NCI-H345 treated with DMSO at 0.1 percent for 48 hours (cell line): ENCODE data around the gene CDC20B.
A peak's percentile ranks its signal among the peaks of the same experiment; 100 is the strongest.

Source experiments
- DNase-seq: peaks from one replicate; lab custom pipeline; 2025; ENCODE audit not compliant: unreplicated experiment; lab: John Stamatoyannopoulos, UW

CDC20B gene, protein sequence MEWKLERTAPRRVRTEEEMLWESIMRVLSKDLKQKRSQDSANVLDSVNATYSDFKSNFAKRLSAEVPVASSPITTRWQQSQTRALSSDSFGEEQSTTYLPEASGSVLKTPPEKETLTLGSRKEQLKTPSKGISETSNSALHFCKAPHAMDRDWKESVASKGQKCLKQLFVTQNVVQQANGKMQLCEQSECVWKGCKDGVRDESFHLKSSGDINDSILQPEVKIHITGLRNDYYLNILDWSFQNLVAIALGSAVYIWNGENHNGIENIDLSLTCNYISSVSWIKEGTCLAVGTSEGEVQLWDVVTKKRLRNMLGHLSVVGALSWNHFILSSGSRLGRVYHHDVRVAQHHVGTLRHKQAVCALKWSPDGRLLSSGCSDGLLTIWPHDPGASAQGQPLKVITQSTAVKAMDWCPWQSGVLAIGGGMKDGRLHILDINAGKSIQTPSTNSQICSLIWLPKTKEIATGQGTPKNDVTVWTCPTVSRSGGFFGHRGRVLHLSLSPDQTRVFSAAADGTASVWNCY

DNA sequence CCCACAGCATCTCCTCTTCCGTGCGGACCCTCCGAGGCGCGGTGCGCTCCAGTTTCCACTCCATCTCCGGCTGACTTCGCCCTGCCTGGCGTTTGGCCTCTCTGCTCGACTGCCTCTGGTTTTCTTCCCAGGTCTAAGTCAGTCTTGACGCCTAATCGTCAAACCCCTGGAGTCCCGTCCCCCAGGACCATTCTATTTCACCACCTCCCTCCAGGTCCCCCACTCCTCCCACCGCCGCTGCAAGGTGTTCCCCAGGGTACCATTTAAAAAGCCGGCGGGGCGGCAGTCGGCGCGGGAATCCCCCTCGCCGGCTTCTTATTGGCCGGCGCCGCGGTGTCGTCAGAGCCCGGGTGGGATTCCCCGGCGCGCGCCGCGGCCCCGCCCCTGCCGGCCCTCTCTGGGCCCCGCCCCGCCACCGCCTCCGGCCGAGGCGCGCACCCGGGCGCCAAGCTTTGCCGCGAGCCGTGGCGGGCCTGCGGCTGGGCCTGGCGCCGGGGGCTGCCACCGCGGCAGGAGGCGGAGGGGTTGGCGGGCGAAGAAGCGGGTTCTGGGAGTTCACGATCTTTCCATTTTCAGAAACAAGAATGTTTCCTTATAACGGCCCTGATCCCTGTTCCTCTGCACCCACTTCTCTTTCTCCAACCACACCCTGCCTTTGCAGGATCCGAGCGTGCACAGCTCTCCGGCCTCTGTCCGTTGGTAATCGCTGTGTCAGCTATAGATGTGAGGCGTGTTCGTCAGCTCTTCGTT, at the start of gene CDC20B:
Gene CDC20B, minus strand, starts transcription at position 241 of the 750 bp plus-strand sequence. Its CDS starts 177 bp downstream, at position 64.
- DNase-seq: peak; percentile 66

DNA sequence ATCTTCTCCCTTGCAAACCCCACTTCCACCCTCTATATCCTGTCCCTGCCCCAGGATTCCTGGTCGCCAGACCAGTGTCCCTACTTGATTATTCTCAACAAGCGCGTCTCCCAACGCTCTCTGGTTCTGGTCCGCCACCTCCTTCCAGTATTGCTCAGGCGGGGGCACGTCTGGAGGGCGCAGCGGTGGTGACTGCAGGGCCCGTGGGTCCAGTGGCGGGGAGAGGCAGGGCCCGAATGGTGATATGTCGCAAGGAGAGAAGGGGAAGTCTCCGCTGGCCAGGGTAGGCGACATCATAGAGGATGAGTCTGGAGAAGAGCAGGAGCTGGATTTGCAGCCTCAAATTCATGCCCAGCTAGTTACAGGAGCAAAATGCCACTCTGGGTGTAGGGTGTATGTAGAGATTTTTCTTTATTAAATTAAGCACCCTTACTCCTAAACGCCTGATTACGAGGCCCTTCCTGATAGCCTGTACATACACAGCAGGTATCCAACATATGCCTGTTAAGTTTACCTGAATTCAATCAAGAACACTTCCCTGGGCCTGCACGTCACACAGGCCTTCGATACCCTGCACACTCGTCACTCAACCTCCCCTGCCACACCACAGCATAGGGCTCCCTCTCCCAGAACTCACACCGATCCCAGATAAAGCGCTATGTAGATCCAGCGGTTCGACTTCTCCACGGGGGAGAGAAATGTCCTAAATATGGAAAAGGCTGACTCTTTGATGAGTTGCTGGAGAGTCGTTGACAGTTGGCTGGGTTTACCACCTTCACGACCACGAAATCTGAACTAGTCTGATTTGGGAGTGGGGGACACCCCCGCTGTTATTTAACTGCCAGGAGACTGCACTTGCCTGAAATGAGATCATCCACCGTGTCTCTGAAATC, 49.4 kb upstream of the CDC20B start:
- DNase-seq: no peak

DNA sequence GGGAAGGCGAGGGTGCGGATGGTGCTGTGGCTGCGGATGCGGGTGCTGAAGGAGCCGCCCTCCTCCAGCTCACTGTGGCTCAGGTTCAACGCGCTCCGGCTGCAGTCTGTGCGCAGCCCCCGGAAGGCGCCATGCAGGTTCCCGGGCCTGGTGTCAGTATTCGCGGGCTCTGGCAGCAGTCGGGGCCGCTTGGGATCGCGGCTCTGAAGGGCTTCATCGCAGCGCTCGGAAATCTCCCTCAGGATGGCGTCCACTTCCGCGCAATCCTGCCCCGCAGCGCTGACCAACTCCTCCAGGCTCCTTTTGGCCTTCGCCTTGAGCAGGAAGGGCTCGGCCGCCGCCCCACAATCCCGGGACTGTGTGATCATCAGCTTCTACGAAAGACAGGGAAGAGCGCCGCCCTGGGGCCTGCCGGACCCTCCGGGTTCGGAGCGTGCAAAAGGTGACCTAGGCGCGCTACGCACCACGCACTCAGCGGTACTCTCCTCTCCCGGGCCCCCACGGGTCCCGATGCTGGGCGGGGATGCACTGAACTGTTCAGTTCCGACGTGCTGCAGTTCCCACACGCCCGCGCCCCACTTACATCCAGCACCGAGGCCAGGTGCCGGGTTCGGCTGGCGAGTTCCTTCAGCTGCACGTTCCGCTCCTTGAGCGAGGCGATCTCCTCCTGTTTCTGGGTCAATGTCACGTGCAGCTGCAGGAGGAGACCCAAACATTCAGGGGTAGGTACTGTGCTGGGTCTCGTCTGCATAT, 47.6 kb upstream of the CDC20B start:
- no peak for DNase-seq

DNA sequence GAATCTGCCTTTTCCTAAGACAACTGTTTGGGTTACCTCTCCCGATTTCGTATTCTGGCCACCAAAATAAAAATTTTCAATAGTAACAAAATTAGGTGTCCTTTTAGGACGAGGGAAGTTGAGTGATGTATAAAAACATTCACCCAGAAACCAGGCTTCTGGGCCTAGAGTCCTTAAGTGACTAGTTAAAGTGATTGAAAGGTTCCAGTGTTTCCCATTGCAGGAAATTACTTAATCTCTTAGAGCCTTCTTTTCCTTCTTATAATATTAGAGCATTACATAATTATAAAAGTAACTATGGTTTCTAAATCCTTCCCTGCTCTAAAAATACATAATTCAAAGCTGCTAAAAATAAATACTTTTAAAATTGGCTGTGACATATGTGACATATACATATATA, 46.8 kb upstream of the CDC20B start:
- DNase-seq: no peak

DNA sequence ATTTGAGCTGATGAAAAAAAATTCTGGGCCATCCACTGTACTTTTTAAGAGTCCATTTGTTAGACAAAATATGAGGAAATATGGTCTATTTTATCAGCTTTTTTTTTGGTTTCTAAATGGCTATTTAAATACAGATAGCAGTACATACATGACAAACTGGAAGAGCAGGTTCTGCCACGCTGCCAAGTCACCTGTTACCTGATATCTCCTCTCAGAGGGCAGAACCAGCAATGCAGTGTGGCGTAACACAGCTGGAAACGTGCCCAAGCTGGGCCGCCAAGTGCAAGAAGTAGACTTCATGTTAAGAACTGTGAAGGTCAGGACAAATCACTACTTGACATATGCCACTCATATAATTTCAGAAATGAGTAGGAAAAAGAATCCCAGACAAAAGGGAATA, 46.0 kb upstream of the CDC20B start:
- DNase-seq: peak; percentile 88

DNA sequence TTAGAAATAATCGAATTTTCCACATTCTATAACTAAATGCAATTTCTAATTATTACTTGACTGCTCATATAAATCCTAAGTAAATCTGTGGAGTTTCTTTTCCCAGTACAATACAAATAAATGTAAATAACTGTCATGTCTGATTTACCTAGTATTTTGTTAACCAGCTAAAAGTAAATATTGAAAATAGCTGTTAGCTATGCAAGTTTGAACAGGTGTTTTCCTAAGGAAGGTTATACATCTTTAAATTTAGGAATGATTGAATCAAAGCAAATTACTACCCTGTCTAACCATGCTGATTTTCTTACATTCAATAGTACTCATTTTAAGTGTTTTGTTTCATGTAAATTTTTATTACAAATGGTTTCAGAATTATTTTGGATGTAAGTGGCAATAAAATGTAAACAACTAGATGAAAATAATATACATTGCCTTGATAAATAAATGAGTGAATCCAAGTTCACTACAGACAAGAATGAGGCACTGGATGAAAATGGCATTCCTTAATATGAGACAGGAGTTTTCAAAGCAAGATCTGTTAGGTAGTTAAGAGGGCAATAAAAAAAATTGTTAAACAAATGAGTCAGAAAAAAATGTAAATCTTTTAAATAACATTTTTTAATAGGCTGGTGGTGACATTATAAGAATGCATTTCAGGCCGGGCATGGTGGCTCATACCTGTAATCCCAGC, 38.4 kb upstream of the CDC20B start:
- DNase-seq: no peak

DNA sequence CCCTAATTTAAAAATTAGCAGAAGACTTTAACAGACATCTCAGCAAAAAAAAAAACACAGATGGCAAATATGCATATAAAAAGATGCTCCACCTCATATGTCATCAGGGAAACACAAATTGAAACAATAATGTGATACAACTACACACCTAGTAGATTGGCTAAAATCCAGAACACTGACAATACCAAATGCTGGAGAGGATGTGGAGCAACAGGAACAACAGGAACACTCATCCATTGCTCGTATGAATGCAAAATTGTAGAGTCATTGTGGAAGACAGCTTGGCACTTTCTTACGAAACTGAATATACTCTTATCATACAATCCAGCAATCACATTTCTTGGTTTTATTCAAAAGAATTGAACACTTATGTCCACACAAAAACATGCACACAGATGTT, 32.0 kb upstream of the CDC20B start:
- DNase-seq: no peak

DNA sequence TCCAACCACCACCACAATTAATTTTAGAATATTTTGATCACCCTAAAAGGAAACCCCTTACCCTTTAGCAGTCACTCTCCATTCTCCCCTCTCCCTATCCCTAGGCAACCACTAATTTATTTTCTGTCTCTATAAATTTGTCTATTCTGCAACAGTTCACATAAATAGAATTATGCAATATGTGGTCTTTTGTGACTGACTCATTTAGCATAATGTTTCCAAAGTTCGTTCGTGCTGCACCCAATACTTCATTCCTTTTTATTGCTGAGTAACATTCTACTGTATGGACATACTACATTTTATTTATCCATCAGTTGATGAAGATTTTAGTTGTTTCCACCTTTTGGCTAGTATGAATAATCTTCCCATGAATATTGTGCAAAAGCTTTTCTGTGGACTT, 18.2 kb upstream of the CDC20B start:
- DNase-seq: no peak

DNA sequence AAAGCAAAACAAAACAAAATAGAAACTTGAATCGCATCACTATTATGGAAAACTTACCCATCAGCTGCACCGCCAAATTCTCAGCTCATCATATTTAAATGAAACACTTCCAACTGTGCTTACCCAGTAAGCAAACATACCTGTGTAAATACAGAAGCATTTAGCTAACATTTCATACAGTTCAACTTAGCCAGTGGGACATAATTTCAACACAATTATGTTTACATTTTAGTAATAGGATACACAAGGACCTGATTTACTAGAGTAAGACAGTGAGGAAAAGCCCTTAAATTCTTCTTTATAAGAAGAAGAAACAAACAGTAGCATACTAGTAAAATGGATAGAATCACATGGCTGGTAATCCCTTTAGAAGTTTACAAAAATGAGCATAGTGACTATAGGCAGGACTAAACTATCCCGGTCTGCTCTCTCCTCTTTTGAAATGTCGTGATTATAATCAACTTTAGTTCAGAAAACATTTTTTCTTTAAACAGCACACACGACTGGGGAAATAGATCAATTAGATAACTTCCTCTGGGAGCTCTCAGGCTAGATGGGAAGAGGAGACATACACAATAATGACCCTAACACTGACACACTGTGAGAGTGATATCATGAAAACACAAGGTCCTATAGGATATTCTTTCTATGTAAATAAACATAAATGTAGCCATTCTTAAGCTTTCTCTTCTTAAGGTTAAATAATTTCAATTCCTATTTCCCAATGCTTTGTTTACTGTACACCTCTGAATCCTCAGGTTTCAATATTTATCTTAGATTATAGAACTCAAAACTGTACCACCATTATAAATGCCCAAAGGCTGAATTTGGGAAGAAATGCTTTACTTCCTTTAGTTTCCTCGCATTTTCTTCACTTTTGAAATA, 15.9 kb upstream of the CDC20B start:
- peak; percentile 62 for DNase-seq

DNA sequence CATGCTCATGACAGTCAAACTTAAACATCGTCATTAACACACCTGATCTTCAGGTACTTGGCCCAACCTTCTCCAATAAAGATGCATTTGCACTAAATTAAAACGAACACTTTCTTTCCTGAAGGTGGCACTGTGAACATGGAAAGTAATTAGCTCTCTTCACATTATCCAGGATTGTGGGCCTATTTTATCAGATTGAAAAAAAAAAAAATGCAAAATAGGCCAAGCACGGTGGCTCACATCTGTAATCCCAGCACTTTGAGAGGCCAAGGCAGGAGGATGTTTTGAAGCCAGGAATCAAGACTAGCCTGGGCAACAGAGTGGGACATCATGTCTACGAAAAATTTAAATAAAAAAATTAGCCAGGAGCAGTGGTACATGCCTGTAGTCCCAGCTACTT, 14.4 kb upstream of the CDC20B start:
- DNase-seq: peak; percentile 61

DNA sequence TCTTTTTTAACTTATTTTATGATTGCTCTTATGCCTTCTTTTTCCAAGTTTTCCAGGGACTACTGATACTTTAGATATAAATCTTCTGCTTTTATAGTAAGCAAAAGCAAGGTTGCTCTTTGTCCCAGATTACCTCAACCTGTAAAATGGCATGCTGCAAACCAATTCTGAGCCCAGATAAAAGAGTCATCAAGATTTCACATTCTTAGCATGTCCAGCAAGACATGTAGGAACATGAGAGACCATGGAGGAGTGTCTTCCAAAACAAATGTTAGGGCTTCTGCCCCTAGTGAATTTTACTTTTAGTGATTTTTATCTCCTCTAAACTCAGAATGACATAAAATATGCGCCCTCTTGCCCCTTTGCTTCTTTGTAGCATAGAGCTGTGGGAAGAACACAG, 7.0 kb upstream of the CDC20B start:
- no peak for DNase-seq

DNA sequence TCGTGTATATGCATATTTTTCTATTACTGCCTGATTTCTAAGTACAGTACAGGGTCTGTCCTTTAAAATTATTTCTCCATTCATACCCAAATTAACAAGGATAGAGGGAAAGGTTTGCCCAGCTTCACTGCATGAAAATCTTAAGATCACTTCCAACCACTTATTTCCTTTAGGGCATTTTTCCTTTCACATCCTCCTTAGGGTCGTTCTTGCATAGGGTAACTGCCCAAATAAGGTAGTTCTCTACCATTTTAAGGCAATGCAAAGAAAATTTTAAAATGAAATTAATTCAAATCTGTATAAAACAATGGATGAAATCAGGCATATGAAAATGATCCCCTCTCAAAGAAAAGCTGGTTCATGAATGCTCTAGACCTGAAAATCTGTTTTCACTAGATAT, 4.1 kb upstream of the CDC20B start:
- no peak for DNase-seq

DNA sequence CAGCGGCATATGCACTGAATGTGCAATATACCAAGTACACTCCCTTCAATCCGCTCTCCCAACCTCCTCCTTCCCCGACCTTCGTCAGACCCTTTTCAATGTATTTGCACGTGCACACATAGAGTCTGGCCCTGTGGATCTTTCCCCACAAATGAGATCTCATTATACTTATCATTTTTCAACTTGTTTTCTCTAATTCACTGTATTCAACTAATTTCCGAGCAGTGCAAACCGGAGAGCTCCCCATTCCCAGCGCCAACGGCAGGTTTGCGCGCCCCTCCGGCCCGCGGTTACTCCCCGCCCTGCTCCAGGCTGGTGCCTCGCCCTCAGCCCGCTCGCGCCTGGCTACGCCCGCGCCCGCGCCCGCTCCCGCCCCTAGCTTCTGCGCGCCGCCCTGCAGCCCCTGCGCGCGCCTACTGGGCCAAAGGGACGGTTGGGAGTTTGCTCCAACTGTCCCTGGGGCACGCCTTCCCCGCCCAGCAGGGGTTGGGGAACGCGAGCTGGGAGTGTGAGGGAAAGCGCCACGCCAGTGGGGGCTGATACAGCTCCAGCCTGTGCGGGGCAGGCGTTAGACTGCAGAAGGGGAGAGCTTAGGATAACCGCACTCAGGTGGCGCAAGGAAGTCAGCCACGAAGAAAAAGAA, 3.3 kb upstream of the CDC20B start:
- DNase-seq: peak; percentile 58

DNA sequence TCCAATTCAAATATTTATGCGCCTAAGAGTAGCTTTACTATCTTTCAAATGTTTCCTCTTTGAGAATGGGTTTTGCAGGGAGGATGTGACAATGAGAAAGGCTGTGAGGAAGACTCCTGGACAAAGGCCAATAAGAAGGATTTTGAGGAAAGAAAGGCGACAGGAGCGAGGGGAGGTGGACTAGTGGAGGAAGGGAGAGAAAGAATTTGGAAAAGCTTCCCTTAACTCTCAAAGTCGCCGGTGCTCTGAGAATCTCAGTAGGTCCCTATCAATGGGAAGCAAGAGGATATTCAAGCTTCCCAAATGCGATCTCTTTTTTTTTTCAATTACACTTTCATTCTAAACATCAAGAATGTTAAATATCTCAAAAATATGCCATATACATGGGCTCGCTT, 2.8 kb upstream of the CDC20B start:
- DNase-seq: no peak

DNA sequence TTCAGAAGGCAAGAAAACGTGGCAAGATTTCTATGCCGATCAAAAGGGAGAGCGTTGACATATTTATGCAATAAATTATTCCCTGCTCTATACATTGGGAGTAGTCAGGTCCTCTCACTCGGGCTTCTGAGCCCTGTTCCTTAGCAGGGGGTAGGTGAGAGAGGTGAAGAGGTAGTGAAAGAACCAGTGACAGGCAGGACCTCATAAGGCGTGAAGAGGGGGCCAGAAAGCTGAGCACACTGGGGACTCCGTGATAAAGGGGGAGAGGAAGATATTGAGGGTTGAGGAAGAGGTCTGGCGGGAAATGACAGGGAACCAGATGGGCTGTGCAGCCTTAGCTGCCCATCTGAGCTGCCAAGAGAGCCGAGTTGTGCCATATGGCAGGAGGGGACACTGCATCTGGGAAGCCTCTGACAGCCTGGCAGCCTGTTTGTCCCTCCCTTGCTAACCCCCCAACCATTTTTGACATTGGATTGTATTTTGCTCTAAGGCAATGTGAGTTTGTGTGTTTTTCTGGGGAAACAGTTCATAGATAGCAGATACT, 782 bp upstream of the CDC20B start:
- no peak for DNase-seq

DNA sequence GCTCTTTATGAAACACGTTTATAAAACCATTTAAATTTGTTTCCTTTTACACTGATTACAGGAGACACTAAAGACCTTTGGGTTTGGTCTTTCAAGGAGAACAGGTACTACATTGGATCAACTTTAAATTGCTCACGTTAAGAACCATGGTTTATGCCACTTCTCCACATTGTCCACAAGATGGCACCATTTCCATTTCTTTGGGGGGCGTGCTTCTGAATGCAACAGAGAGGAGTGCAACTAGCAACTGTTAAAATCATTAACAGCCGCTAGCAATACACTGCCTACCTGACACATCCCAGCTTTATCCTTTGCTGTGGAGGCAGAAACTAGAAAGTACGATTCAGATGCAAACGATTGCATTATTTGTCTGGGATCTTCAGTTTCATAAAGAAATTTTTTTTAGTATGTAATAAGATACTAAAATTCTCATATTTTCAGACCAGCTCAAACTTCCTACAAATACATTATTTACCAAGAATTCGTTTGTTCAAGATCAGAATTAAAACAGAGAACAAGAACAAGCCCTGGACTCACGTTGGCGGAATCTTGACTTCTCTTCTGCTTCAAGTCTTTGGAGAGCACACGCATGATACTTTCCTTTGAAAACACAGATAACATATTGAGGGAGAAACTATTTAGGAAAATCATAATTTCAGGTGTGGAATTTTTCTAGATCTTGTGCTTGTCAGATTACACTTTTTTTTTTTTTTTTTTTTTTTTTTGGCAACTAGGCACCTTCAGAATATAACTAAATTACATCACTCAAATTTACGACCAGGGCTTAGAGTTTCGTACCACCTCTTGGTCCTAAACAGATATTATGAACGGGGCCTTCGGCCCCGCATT, 702 bp downstream of the CDC20B start:
- peak; percentile 84 for DNase-seq

DNA sequence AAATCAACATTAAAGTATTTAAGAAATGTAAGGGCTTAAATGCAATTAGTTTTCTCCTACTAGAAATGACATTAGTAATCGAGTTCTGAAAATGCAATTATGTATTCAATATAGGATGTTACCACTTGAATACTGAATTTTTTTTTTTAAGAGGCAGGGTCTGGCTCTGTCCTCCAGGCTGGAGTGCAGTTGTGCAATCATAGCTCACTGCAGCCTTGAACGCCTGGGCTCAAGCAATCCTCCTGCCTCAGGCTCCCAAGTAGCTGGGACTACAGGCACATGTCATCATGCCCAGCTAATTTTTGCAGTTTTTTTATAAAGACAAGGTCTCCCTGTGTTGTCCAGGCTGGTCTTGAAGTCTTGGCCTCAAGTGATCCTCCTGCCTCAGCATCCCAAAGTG, 1.5 kb downstream of the CDC20B start:
- no peak for DNase-seq
